Adrenal gland (tissue), 5 donors: Measurements from ENCODE around the gene MAPK1IP1L.

Experiments
- POLR2A ChIP-seq, 2 donors: fragments of 450-650 bp; IDR thresholded peaks; one replicate each; pipeline ENCODE4 v1.6.1; 2017; ENCODE audit warnings: antibody characterized with exemption in 2 of 2, mild to moderate bottlenecking in 2 of 2, moderate library complexity in 1 of 2
- TF ChIP-seq, protein P1 (sequence below), 6 experiments: fragments of 450-650 bp in 4 of 6; fragments of 200-600 bp in 2 of 6; sonication (generic) in 1 of 6; IDR thresholded peaks; 1 replicate in 5 of 6; 2 replicates in 1 of 6; pipeline versions ENCODE4 v1.5.1 to v1.8.0; 2016 to 2021; ENCODE audit warnings: antibody characterized with exemption in 6 of 6, mild to moderate bottlenecking in 2 of 6, moderate library complexity in 1 of 6
- donor health status: DM: no; HTN: no; CAD: no.

GRCh38 chr14:55047301-55048053 is 4.0 kb upstream of the MAPK1IP1L start:
- TF ChIP-seq, protein P1, sequence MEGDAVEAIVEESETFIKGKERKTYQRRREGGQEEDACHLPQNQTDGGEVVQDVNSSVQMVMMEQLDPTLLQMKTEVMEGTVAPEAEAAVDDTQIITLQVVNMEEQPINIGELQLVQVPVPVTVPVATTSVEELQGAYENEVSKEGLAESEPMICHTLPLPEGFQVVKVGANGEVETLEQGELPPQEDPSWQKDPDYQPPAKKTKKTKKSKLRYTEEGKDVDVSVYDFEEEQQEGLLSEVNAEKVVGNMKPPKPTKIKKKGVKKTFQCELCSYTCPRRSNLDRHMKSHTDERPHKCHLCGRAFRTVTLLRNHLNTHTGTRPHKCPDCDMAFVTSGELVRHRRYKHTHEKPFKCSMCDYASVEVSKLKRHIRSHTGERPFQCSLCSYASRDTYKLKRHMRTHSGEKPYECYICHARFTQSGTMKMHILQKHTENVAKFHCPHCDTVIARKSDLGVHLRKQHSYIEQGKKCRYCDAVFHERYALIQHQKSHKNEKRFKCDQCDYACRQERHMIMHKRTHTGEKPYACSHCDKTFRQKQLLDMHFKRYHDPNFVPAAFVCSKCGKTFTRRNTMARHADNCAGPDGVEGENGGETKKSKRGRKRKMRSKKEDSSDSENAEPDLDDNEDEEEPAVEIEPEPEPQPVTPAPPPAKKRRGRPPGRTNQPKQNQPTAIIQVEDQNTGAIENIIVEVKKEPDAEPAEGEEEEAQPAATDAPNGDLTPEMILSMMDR (IDR thresholded peaks at IDR 0.05) = no peak
- TF ChIP-seq POLR2A (IDR thresholded peaks at IDR 0.05) = no peak
